Activated naive CD8-positive, alpha-beta T cell treated with anti-CD3 and anti-CD28 coated beads, Interleukin-2, amount 50 U/mL, for 24 hours (primary cell): Measurements from ENCODE around the gene TRDN.
"Not testable (repeated sequence)": the region's sequence is repeated elsewhere in the genome, so short reads cannot be mapped to it uniquely, and the experiment has no call there.

Experiments used
- ATAC-seq: fragments of 150-1000 bp; cut with Tn5 transposase; one replicate; pipeline ENCODE4 v1.10.0; 2021
- DNase-seq: peaks from one replicate; pipeline ENCODE4 v3.0.0; 2021
- H3K27ac Mint-ChIP-seq: one replicate; pipeline ENCODE4 v1.8.0; 2021; ENCODE audit warnings: mild to moderate bottlenecking, mixed read lengths
- H3K27me3 Mint-ChIP-seq: one replicate; pipeline ENCODE4 v1.8.0; 2021; ENCODE audit warnings: mixed read lengths
- H3K36me3 Mint-ChIP-seq: one replicate; pipeline ENCODE4 v1.8.0; 2021; ENCODE audit warnings: low read depth, mixed read lengths
- H3K4me1 Mint-ChIP-seq: one replicate; pipeline ENCODE4 v1.8.0; 2021; ENCODE audit warnings: mixed read lengths
- H3K4me3 Mint-ChIP-seq: one replicate; pipeline ENCODE4 v1.8.0; 2021; ENCODE audit warnings: mild to moderate bottlenecking, moderate library complexity, mixed read lengths
- H3K9me3 Mint-ChIP-seq: one replicate; pipeline ENCODE4 v1.8.0; 2021; ENCODE audit warnings: mixed read lengths

The TRDN gene

DNA sequence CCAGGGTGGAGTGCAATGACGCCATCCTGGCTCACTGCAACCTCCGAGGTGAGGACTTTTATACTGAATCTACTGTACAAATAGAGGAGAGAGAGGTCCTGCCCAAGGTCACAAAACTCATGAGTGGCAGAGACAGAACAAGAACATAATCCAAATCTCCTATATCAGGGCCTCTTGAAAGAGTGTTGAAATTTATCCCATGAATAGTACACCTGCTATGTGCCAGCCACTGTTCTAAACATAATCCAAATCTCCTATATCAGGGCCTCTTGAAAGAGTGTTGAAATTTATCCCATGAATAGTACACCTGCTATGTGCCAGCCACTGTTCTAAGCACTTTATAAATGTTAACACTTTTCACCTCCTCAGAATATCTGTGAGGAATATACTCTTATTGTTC is 409.0 kb downstream of the TRDN start:
- H3K4me3 Mint-ChIP-seq, DNase-seq, H3K27ac Mint-ChIP-seq, H3K27me3 Mint-ChIP-seq, H3K4me1 Mint-ChIP-seq, H3K9me3 Mint-ChIP-seq, H3K36me3 Mint-ChIP-seq, ATAC-seq: not testable (repeated sequence)

GRCh38 chr6:123226398-123226797 is 410.4 kb downstream of the TRDN start:
- H3K27ac Mint-ChIP-seq: no peak overlapping the region
- ATAC-seq (no peak), DNase-seq (no peak)
- no peaks in the 10 kb centered on the region for H3K27me3 Mint-ChIP-seq
- H3K4me1 Mint-ChIP-seq: no peaks in the 10 kb centered on the region
- H3K36me3 Mint-ChIP-seq: no peaks in the 10 kb centered on the region
- H3K9me3 Mint-ChIP-seq: no peaks in the 10 kb centered on the region
- H3K4me3 Mint-ChIP-seq: no peak overlapping the region

- Mint-ChIP-seq H3K36me3 (no peaks in the 10 kb centered on the region), H3K9me3 (no peaks in the 10 kb centered on the region), H3K4me1 (no peaks in the 10 kb centered on the region), H3K27me3 (no peaks in the 10 kb centered on the region), H3K4me3 (no peak overlapping the region), H3K27ac (no peak overlapping the region)
- DNase-seq (no peak), ATAC-seq (no peak)
These were observed 412.7 kb downstream of the TRDN start for GRCh38 chr6:123224077-123224476.

DNA sequence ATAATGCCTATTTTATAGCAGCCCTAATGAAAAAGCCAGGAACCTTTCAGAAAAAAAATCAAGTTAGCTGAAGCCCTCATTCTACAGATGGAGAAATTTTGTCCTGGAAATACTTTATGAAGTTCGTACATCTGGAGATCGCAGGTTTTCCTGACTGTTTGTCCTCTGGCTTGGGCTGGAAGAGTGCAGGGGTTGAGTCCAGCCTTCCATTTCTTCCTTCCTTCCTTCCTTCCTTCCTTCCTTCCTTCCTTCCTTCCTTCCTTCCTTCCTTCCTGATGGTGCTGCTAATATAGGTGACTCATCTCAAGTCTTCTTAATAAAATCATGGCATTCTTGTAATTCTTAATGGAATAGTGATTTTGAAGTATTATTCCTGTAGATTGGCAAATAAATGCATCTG is 413.3 kb downstream of the TRDN start:
- DNase-seq: no peak
- Mint-ChIP-seq H3K27me3 (no peaks in the 10 kb centered on the region), H3K36me3 (no peaks in the 10 kb centered on the region), H3K9me3 (no peaks in the 10 kb centered on the region), H3K4me3 (no peak overlapping the region), H3K4me1 (no peaks in the 10 kb centered on the region), H3K27ac (no peak overlapping the region)
- no peak for ATAC-seq

GRCh38 chr6:123215211-123215610 is 421.5 kb downstream of the TRDN start:
- Mint-ChIP-seq H3K4me3 (no peak overlapping the region), H3K36me3 (no peaks in the 10 kb centered on the region), H3K4me1 (no peaks in the 10 kb centered on the region), H3K27me3 (no peaks in the 10 kb centered on the region), H3K27ac (no peak overlapping the region), H3K9me3 (no peaks in the 10 kb centered on the region)
- no peak for ATAC-seq
- DNase-seq: no peak

DNA sequence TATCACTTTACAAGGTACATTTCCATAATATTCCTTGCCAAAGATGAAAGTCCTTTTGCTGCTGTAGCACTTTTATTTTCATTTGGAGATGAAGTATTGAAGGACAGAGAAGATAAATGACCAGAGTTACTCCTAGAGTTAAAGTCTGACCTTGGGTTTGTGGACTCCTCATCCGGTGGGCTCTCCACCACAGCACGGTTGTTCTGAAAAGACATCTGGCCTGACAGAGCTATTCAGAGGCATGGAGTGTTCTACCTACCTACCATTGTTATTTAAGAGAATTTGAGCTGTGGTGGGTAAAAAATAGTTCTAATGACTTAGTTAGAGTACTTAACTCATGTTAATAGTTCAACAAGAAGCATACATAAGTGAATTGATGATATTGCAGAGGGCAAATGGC is 422.3 kb downstream of the TRDN start:
- Mint-ChIP-seq H3K9me3 (no peaks in the 10 kb centered on the region), H3K4me3 (no peak overlapping the region)

DNA sequence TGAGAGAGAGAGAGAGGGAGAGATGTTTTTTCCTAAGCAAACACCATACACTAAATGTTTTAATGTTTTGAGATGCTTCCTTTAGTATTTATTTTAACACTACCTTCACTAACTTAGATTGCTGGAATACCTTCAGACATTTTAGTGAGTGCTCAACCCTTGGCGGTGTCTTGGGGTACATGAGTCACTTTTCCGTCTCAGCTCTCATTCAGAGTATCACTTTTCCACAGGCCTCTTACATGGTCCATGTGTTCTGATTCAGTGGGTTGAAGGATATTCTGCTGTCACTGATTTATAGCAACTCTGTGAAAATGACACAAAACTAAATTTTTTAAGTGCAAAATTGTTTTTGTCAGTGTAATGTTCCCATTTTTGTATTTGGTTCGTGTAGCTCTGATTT is 422.8 kb downstream of the TRDN start:
- no peak overlapping the region for H3K4me3 Mint-ChIP-seq
- H3K27me3 Mint-ChIP-seq: no peaks in the 10 kb centered on the region
- H3K9me3 Mint-ChIP-seq: no peaks in the 10 kb centered on the region
- H3K27ac Mint-ChIP-seq: no peak overlapping the region
- DNase-seq: no peak
- ATAC-seq: no peak
- no peaks in the 10 kb centered on the region for H3K36me3 Mint-ChIP-seq
- no peaks in the 10 kb centered on the region for H3K4me1 Mint-ChIP-seq

More for the DNA sequence above, 422.3 kb downstream of the TRDN start:
- H3K27me3 Mint-ChIP-seq: no peaks in the 10 kb centered on the region
- no peaks in the 10 kb centered on the region for H3K4me1 Mint-ChIP-seq
- H3K27ac Mint-ChIP-seq: no peak overlapping the region
- H3K36me3 Mint-ChIP-seq: no peaks in the 10 kb centered on the region
- DNase-seq (no peak), ATAC-seq (no peak)

GRCh38 chr6:123211777-123212545 is 424.8 kb downstream of the TRDN start:
- ATAC-seq (no peak), DNase-seq (no peak)
- H3K27me3 Mint-ChIP-seq: no peaks in the 10 kb centered on the region
- H3K36me3 Mint-ChIP-seq: no peaks in the 10 kb centered on the region
- H3K9me3 Mint-ChIP-seq: no peaks in the 10 kb centered on the region
- no peak overlapping the region for H3K27ac Mint-ChIP-seq
- H3K4me1 Mint-ChIP-seq: no peaks in the 10 kb centered on the region
- H3K4me3 Mint-ChIP-seq: no peak overlapping the region

DNA sequence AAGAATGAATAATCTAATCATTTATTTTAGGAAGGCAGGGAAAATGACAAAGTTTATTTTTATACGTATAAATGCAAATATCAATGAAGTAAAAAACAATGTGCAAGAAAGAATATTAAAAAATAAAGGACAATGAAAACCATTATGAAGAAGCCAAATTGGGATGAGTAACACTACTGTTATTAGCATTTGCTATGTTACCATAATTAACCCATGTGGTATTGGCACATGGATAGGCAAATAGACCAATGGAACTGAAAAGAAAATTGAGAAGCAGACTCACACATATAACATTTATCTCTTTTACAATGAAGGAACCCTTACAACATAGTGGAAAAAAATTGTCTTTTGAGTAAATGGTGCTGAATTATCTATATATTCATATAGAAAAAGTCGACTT is 426.1 kb downstream of the TRDN start:
- Mint-ChIP-seq H3K4me1 (no peaks in the 10 kb centered on the region), H3K27me3 (no peaks in the 10 kb centered on the region), H3K9me3 (no peaks in the 10 kb centered on the region), H3K27ac (no peak overlapping the region), H3K36me3 (no peaks in the 10 kb centered on the region), H3K4me3 (no peak overlapping the region)
- no peak for DNase-seq
- no peak for ATAC-seq

- Mint-ChIP-seq H3K27me3 (no peaks in the 10 kb centered on the region), H3K4me3 (no peak overlapping the region), H3K27ac (no peak overlapping the region), H3K36me3 (no peaks in the 10 kb centered on the region), H3K9me3 (peaks cover 5% of the 10 kb centered on the region), H3K4me1 (no peaks in the 10 kb centered on the region)
- DNase-seq (no peak), ATAC-seq (no peak)
These were observed 428.7 kb downstream of the TRDN start for GRCh38 chr6:123207967-123208510.

DNA sequence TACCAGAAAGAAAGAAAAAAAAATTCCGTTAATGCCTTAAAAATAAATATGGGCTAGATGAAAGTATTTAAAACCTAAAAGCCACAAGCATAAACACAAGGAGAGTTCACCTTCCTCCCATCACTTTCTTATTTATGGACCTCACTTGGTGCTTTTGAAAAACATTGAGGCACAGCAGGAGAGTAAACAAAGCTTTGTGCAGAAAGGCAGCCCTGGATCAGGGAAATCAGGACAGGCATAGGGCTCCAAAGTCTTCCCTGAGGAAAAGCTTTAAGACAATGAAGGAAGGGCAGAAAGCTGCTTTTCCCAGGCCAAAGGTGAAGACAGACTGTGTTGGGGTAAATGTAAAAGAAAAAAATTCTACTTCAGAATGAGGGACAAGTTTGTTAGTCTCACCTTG is 432.8 kb downstream of the TRDN start:
- Mint-ChIP-seq H3K9me3 (peaks cover 14% of the 10 kb centered on the region), H3K4me3 (no peak overlapping the region), H3K27ac (no peak overlapping the region), H3K27me3 (no peaks in the 10 kb centered on the region), H3K36me3 (no peaks in the 10 kb centered on the region), H3K4me1 (no peaks in the 10 kb centered on the region)
- no peak for ATAC-seq
- DNase-seq: no peak

- no peaks in the 10 kb centered on the region for H3K36me3 Mint-ChIP-seq
- ATAC-seq: no peak
These were observed 434.8 kb downstream of the TRDN start for GRCh38 chr6:123201869-123202372.

GRCh38 chr6:123193298-123193697 is 443.5 kb downstream of the TRDN start:
- H3K4me1 Mint-ChIP-seq: no peaks in the 10 kb centered on the region
- H3K27ac Mint-ChIP-seq: no peak overlapping the region
- no peaks in the 10 kb centered on the region for H3K27me3 Mint-ChIP-seq
- no peak overlapping the region for H3K4me3 Mint-ChIP-seq
- peaks cover 6% of the 10 kb centered on the region for H3K9me3 Mint-ChIP-seq
- H3K36me3 Mint-ChIP-seq: no peaks in the 10 kb centered on the region
- ATAC-seq: no peak
- DNase-seq: no peak

More at GRCh38 chr6:123201869-123202372, 434.8 kb downstream of the TRDN start:
- H3K4me3 Mint-ChIP-seq: no peak overlapping the region
- no peaks in the 10 kb centered on the region for H3K27me3 Mint-ChIP-seq
- H3K9me3 Mint-ChIP-seq: peaks cover 14% of the 10 kb centered on the region
- no peak overlapping the region for H3K27ac Mint-ChIP-seq
- DNase-seq: no peak
- H3K4me1 Mint-ChIP-seq: no peaks in the 10 kb centered on the region

- DNase-seq (no peak), ATAC-seq (no peak)
- Mint-ChIP-seq H3K36me3 (no peaks in the 10 kb centered on the region), H3K27me3 (no peaks in the 10 kb centered on the region), H3K4me1 (no peaks in the 10 kb centered on the region), H3K9me3 (peaks cover 6% of the 10 kb centered on the region), H3K27ac (no peak overlapping the region), H3K4me3 (no peak overlapping the region)
These were observed 446.9 kb downstream of the TRDN start for GRCh38 chr6:123189816-123190215.

GRCh38 chr6:123182998-123183397 is 453.8 kb downstream of the TRDN start:
- Mint-ChIP-seq H3K9me3 (peaks cover 9% of the 10 kb centered on the region), H3K27ac (no peak overlapping the region), H3K27me3 (no peaks in the 10 kb centered on the region), H3K4me3 (no peak overlapping the region), H3K4me1 (no peaks in the 10 kb centered on the region), H3K36me3 (no peaks in the 10 kb centered on the region)
- no peak for DNase-seq
- ATAC-seq: no peak
